PFSK-1 (cell line): ENCODE results near the gene FOSB.

ENCODE experiments used
- POLR2AphosphoS5 ChIP-seq: IDR thresholded peaks from 2 replicates; pipeline ENCODE4 v1.6.1; 2012; ENCODE audit warnings: low read depth, mild to moderate bottlenecking, control low read depth, low read length, moderate library complexity
- REST ChIP-seq, 2 experiments: IDR thresholded peaks; 2 replicates each; pipeline versions ENCODE4 v1.6.1 to v1.8.0; 2011 to 2012; ENCODE audit warnings: low read depth in 2 of 2, low read length in 2 of 2, control low read depth in 1 of 2, inconsistent platforms in 1 of 2, mild to moderate bottlenecking in 1 of 2, moderate library complexity in 1 of 2; ENCODE audit not compliant: insufficient read depth in 1 of 2
- SIN3A ChIP-seq: IDR thresholded peaks from 2 replicates; pipeline ENCODE4 v1.6.1; 2012; ENCODE audit warnings: mild to moderate bottlenecking, low read length, moderate library complexity, borderline replicate concordance; ENCODE audit not compliant: insufficient read depth
- TAF1 ChIP-seq: IDR thresholded peaks from 2 replicates; pipeline ENCODE4 v1.6.1; 2012; ENCODE audit warnings: low read length, control low read depth, borderline replicate concordance; ENCODE audit not compliant: insufficient read depth

- TF ChIP-seq REST (IDR thresholded peaks at IDR 0.05; ENCODE audit: insufficient read depth in 1 of 2, low read depth in 2 of 2, low read length in 2 of 2), result 0 out of 4 replicates have a peak, but pooled peaks of 1 of the 2 experiments have one; percentile 32
- TF ChIP-seq TAF1, result no peak
- no peak for TF ChIP-seq POLR2AphosphoS5
- no peak for TF ChIP-seq SIN3A
These were observed 16.5 kb upstream of the FOSB start for GRCh38 chr19:45451131-45451849.
